GM23338 (cell line): ENCODE data around the gene PIK3C2G. TPM values are rescaled to one million over a fixed set of nuclear protein-coding genes. Genes with fewer than 3 reads are reported as not detected.

Source experiments
- ATAC-seq: fragments of 200-7000 bp; cut with Tn5 transposase; 3 replicates; pipeline ENCODE4 v1.9.1; 2020
- DNase-seq: peaks from one replicate; pipeline ENCODE4 v3.0.0-alpha.2; 2015; ENCODE audit warnings: low spot score
- H2AFZ ChIP-seq: fragments of 200-600 bp; sonication (generic); 2 replicates; pipeline ENCODE4 v1.8.0; 2016; ENCODE audit warnings: antibody characterized with exemption, mild to moderate bottlenecking, moderate library complexity
- H3F3A ChIP-seq: fragments of 200-600 bp; sonication (generic); replicated peaks from 2 replicates; pipeline ENCODE4 v1.8.0; 2017; ENCODE audit warnings: antibody characterized with exemption, mixed run types, low read depth
- H3K27ac ChIP-seq: fragments of 200-600 bp; sonication (generic); 2 replicates; pipeline ENCODE4 v1.6.1; 2016; ENCODE audit warnings: low read depth
- H3K27me3 ChIP-seq: fragments of 200-600 bp; sonication (generic); 2 replicates; pipeline ENCODE4 v1.8.0; 2016; ENCODE audit warnings: mild to moderate bottlenecking, mixed run types, moderate library complexity; ENCODE audit not compliant: insufficient read depth
- H3K36me3 ChIP-seq: fragments of 200-600 bp; sonication (generic); 2 replicates; pipeline ENCODE4 v1.8.0; 2016; ENCODE audit warnings: mild to moderate bottlenecking; ENCODE audit not compliant: insufficient read depth
- H3K4me1 ChIP-seq: fragments of 200-600 bp; sonication (generic); 2 replicates; pipeline ENCODE4 v1.8.0; 2016; ENCODE audit warnings: mild to moderate bottlenecking, moderate library complexity; ENCODE audit not compliant: insufficient read depth
- H3K4me2 ChIP-seq: fragments of 200-600 bp; sonication (generic); 2 replicates; pipeline ENCODE4 v1.7.1; 2017; ENCODE audit warnings: mixed run types
- H3K4me3 ChIP-seq: fragments of 200-600 bp; sonication (generic); 2 replicates; pipeline ENCODE4 v1.6.1; 2016; ENCODE audit warnings: mixed run types
- H3K79me2 ChIP-seq: fragments of 200-600 bp; sonication (generic); replicated peaks from 2 replicates; pipeline ENCODE4 v1.8.0; 2017; ENCODE audit warnings: mild to moderate bottlenecking; ENCODE audit not compliant: insufficient read depth
- H3K9me2 ChIP-seq: fragments of 200-600 bp; sonication (generic); 2 replicates; pipeline ENCODE4 v1.8.0; 2017; ENCODE audit not compliant: insufficient read depth
- H4K20me1 ChIP-seq: fragments of 200-600 bp; sonication (generic); replicated peaks from 2 replicates; pipeline ENCODE4 v1.8.0; 2017; ENCODE audit warnings: mild to moderate bottlenecking; ENCODE audit not compliant: insufficient read depth
- H3K27ac Mint-ChIP-seq: 2 replicates; pipeline ENCODE4 v1.8.0; 2020; ENCODE audit warnings: inconsistent platforms, mild to moderate bottlenecking, moderate library complexity, mixed read lengths
- H3K27me3 Mint-ChIP-seq: 3 replicates; pipeline ENCODE4 v1.8.0; 2022; ENCODE audit warnings: low read depth, mild to moderate bottlenecking, moderate library complexity, mixed read lengths, inconsistent platforms; ENCODE audit not compliant: insufficient read depth, poor library complexity
- H3K36me3 Mint-ChIP-seq: 3 replicates; pipeline ENCODE4 v1.8.0; 2021; ENCODE audit warnings: low read depth, mild to moderate bottlenecking, inconsistent platforms, moderate library complexity, mixed read lengths
- H3K4me1 Mint-ChIP-seq: 3 replicates; pipeline ENCODE4 v1.8.0; 2020; ENCODE audit warnings: mild to moderate bottlenecking, inconsistent platforms, mixed read lengths
- H3K4me3 Mint-ChIP-seq: 3 replicates; pipeline ENCODE4 v1.8.0; 2021; ENCODE audit warnings: moderate library complexity, mild to moderate bottlenecking, inconsistent platforms, mixed read lengths
- H3K9me3 Mint-ChIP-seq: 3 replicates; pipeline ENCODE4 v1.8.0; 2020; ENCODE audit warnings: moderate library complexity, mild to moderate bottlenecking, inconsistent platforms, mixed read lengths
- CREB1 ChIP-seq: fragments of 250-450 bp; sonication (Bioruptor Pico); IDR thresholded peaks from 2 replicates; pipeline ENCODE4 v1.5.0; 2020; ENCODE audit warnings: low read depth, mild to moderate bottlenecking, moderate library complexity
- ETS1 ChIP-seq: IDR thresholded peaks from 2 replicates; pipeline ENCODE4 v1.6.1; 2016; ENCODE audit warnings: antibody characterized with exemption
- EZH2 ChIP-seq: fragments of 200-600 bp; sonication (generic); IDR thresholded peaks from one replicate; pipeline ENCODE4 v1.8.0; 2017; ENCODE audit warnings: antibody characterized with exemption, mild to moderate bottlenecking, low read depth; ENCODE audit not compliant: unreplicated experiment
- EZH2phosphoT487 ChIP-seq: fragments of 200-600 bp; sonication (generic); IDR thresholded peaks from one replicate; pipeline ENCODE4 v1.8.1; 2018; ENCODE audit warnings: antibody characterized with exemption; ENCODE audit not compliant: unreplicated experiment
- JUNB ChIP-seq: IDR thresholded peaks from one replicate; pipeline ENCODE4 v1.6.1; 2016; ENCODE audit warnings: antibody characterized with exemption; ENCODE audit not compliant: unreplicated experiment
- NANOG ChIP-seq: IDR thresholded peaks from 2 replicates; pipeline ENCODE4 v1.6.1; 2016; ENCODE audit warnings: antibody characterized with exemption, borderline replicate concordance
- POLR2AphosphoS5 ChIP-seq: IDR thresholded peaks from 2 replicates; pipeline ENCODE4 v1.6.1; 2016; ENCODE audit warnings: antibody characterized with exemption, low read depth
- STAT1 ChIP-seq: IDR thresholded peaks from one replicate; pipeline ENCODE4 v1.6.1; 2016; ENCODE audit warnings: antibody characterized with exemption; ENCODE audit not compliant: unreplicated experiment
- ZNF114 ChIP-seq: fragments of 250-450 bp; sonication (Bioruptor Pico); IDR thresholded peaks from 2 replicates; pipeline ENCODE4 v1.5.0; 2020; ENCODE audit warnings: mild to moderate bottlenecking, moderate library complexity
- ZNF331 ChIP-seq: fragments of 250-450 bp; sonication (Bioruptor Pico); IDR thresholded peaks from 2 replicates; pipeline ENCODE4 v1.5.0; 2020; ENCODE audit warnings: low read depth, mild to moderate bottlenecking, moderate library complexity
- ZNF462 ChIP-seq: fragments of 250-450 bp; sonication (Bioruptor Pico); IDR thresholded peaks from 2 replicates; pipeline ENCODE4 v1.5.0; 2020; ENCODE audit warnings: mild to moderate bottlenecking, moderate library complexity
- polyA plus RNA-seq: library from polyadenylated mRNA; unstranded; fragments of >200 nt; fragmentation: Nextera tagmentation; extraction: Ambion mirVana; gene quantifications from 2 replicates; pipeline ENCODE4 v1.2.1, GENCODE V29; 2016
- total RNA-seq: library from RNA; depleted of rRNA; stranded (reverse); fragments of >200 nt; shearing (Covaris generic); gene quantifications from 2 replicates; pipeline ENCODE4 v1.2.3, GENCODE V29; 2014
- TF ChIP-seq, protein P1 (sequence below): IDR thresholded peaks from one replicate; pipeline ENCODE4 v1.6.1; 2018; ENCODE audit warnings: antibody characterized with exemption; ENCODE audit not compliant: unreplicated experiment
- TF ChIP-seq, protein P2 (sequence below), 2 experiments: fragments of 200-600 bp in 1 of 2; sonication (generic) in 1 of 2; conservative IDR thresholded peaks; 2 replicates each; pipeline versions ENCODE4 v1.5.1 to v1.6.1; 2016 to 2017; ENCODE audit warnings: antibody characterized with exemption in 2 of 2, low read depth in 2 of 2, mild to moderate bottlenecking in 2 of 2, moderate library complexity in 1 of 2

Gene PIK3C2G
- total and polyA plus RNA-seq, 2 experiments from 2014 or later, result not detected

GRCh38 chr12:18389820-18390219 is 128.5 kb downstream of the PIK3C2G start:
- no peak for TF ChIP-seq ZNF462
- TF ChIP-seq ZNF114 (CRISPR knock-in tag), result no peak
- no peak for TF ChIP-seq ZNF331
- no peak for TF ChIP-seq STAT1
- no peak for TF ChIP-seq EZH2phosphoT487
- TF ChIP-seq JUNB, result no peak
- TF ChIP-seq EZH2, result no peak
- TF ChIP-seq NANOG, result no peak
- TF ChIP-seq, protein P1, sequence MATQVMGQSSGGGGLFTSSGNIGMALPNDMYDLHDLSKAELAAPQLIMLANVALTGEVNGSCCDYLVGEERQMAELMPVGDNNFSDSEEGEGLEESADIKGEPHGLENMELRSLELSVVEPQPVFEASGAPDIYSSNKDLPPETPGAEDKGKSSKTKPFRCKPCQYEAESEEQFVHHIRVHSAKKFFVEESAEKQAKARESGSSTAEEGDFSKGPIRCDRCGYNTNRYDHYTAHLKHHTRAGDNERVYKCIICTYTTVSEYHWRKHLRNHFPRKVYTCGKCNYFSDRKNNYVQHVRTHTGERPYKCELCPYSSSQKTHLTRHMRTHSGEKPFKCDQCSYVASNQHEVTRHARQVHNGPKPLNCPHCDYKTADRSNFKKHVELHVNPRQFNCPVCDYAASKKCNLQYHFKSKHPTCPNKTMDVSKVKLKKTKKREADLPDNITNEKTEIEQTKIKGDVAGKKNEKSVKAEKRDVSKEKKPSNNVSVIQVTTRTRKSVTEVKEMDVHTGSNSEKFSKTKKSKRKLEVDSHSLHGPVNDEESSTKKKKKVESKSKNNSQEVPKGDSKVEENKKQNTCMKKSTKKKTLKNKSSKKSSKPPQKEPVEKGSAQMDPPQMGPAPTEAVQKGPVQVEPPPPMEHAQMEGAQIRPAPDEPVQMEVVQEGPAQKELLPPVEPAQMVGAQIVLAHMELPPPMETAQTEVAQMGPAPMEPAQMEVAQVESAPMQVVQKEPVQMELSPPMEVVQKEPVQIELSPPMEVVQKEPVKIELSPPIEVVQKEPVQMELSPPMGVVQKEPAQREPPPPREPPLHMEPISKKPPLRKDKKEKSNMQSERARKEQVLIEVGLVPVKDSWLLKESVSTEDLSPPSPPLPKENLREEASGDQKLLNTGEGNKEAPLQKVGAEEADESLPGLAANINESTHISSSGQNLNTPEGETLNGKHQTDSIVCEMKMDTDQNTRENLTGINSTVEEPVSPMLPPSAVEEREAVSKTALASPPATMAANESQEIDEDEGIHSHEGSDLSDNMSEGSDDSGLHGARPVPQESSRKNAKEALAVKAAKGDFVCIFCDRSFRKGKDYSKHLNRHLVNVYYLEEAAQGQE, result no peak
- TF ChIP-seq, protein P2, sequence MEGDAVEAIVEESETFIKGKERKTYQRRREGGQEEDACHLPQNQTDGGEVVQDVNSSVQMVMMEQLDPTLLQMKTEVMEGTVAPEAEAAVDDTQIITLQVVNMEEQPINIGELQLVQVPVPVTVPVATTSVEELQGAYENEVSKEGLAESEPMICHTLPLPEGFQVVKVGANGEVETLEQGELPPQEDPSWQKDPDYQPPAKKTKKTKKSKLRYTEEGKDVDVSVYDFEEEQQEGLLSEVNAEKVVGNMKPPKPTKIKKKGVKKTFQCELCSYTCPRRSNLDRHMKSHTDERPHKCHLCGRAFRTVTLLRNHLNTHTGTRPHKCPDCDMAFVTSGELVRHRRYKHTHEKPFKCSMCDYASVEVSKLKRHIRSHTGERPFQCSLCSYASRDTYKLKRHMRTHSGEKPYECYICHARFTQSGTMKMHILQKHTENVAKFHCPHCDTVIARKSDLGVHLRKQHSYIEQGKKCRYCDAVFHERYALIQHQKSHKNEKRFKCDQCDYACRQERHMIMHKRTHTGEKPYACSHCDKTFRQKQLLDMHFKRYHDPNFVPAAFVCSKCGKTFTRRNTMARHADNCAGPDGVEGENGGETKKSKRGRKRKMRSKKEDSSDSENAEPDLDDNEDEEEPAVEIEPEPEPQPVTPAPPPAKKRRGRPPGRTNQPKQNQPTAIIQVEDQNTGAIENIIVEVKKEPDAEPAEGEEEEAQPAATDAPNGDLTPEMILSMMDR (conservative IDR thresholded peaks at IDR 0.05; ENCODE audit: low read depth in 2 of 2), result no peak
- TF ChIP-seq ETS1, result no peak
- no peak for TF ChIP-seq POLR2AphosphoS5
- TF ChIP-seq CREB1 (CRISPR knock-in tag), result no peak

More at GRCh38 chr12:18389820-18390219, 128.5 kb downstream of the PIK3C2G start:
- ATAC-seq, result no peak
- H3K27ac ChIP-seq, result no peak overlapping the region
- H3K9me2 ChIP-seq, result no peaks in the 10 kb centered on the region
- H3K27me3 ChIP-seq, result no peaks in the 10 kb centered on the region
- H3K27ac Mint-ChIP-seq, result no peak overlapping the region
- H3K4me2 ChIP-seq, result no peak overlapping the region
- H3K4me1 Mint-ChIP-seq, result 0 out of 3 replicates have a peak, but pooled peaks cover 4% of the 10 kb centered on the region
- H3K9me3 Mint-ChIP-seq, result no peaks in the 10 kb centered on the region
- H3K4me3 Mint-ChIP-seq, result no peak overlapping the region
- no peaks in the 10 kb centered on the region for H3F3A ChIP-seq
- H3K79me2 ChIP-seq, result no peaks in the 10 kb centered on the region
- no peaks in the 10 kb centered on the region for H3K4me1 ChIP-seq
- peaks cover 3% of the 10 kb centered on the region for H3K27me3 Mint-ChIP-seq
- H4K20me1 ChIP-seq, result no peaks in the 10 kb centered on the region
- H3K36me3 ChIP-seq, result no peaks in the 10 kb centered on the region
- no peak for DNase-seq
- no peak overlapping the region for H3K4me3 ChIP-seq
- H2AFZ ChIP-seq, result no peak overlapping the region
- no peaks in the 10 kb centered on the region for H3K36me3 Mint-ChIP-seq
